HG02973 (cell line): ENCODE results near the gene DGKQ.

ENCODE experiments used
- ATAC-seq: cut with Tn5 transposase; IDR thresholded peaks from one replicate; pipeline ENCODE4 v1.9.1; 2021; ENCODE audit warnings: moderate library complexity; ENCODE audit not compliant: unreplicated experiment

DGKQ gene

GRCh38 chr4:909821-910220, 63.5 kb downstream of the DGKQ start:
- ATAC-seq: no peak

DNA sequence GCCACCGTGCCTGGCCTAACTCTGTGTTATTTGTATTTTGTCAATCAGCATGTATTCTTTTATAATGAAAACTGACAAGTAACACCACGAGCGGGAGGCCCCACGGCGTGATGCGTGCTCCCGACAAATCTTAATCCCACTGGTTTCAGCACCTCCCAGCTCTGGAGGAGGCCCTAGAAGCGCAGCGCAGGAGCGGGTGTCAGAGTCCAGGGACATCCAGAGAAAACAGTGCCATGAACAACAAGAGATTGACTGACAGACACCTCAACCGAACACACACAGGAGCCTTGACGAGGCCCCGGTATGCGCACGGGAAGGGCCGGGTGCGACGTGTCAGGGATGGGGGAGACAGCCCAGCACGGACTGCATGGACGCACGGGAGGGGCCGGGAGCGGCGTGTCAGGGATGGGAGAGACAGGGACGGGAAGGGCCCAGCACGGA, 64.2 kb downstream of the DGKQ start:
- ATAC-seq: no peak
